CD4-positive, alpha-beta T cell treated with Interleukin-15 for 1 hour (primary cell): ENCODE measurements around the gene OR7D2.

ENCODE experiments used
- DNase-seq: peaks from one replicate; pipeline ENCODE4 v3.0.0-alpha.2; 2020

OR7D2 gene

GRCh38 chr19:9219489-9219888, 40.7 kb downstream of the OR7D2 start, which contains the start of gene OR7D4:
Gene OR7D4, minus strand, starts transcription at chr19:9219589. Its CDS starts 4,752 bp downstream, at chr19:9214837.
- DNase-seq: no peak
